ENCODE measurements around the gene KAT7.
A peak's percentile ranks its signal among the peaks of the same experiment; 100 is the strongest.

KAT7 gene

DNA sequence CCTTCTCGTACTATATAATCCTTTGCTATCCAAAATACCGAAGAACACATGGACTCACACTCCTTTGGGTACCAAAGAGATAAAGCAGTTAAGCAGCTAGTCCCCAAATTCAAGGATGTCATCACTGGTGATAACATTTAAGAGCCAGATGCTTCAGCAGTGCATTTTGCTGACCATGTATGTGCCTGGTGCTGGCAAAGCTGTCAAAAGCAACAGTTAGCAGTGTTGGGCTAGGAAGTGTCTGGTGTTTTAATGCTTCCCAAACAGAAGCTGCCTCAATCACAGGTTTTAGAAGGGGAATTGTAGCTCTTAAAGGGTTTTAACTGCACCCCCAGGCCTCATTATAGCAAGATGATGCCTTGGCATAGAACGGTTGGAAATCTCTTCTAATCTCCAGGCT lies 29.3 kb upstream of the KAT7 start:
- no peak for DNase-seq

DNA sequence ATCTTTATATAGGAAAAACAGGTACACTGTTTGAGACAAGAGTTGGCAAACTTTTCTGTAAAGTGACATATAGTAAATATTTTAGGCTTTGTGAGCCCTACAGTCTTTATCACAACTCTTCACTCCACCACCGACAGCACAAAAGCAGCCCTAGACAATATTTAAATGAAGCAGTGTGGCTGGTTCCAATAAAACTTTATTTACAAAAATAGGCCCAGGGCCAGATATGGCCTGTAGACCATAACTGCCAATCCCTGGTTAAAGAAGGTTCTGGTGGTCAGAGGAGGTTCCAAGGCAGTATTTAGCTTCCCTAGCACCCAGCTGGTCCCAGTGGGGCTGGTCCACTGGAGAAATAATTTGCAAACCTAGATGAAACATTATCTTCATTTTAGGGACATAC lies 28.2 kb upstream of the KAT7 start:
- DNase-seq, result no peak

DNA sequence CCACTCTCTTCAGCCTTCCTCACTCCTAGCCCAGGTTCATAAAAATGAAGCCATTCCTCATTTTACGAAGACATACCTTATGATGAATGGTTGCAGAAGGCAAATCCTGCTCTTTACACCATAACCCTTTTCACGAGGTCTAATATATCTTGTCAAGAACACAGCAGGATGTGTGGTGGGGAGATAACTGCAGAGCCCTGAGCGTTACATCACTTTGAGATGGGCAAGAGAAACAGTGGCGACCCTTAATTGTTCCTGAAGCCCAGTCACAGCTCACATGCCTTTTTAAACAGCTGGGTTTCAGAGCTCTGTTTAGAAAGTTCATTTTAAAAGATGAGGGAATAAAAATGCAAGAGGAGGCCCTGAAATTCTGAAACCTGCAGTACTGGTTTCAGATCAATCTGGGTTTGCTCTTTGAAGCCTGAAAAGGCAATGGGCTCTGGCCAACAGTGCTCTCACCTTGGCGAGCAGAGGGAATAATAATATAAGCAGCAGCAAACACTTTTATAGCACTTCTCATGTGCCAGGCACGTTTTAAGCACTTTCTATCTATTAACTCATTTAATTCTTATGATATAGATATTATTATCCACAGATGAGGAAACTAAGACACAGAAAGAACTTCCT lies 27.4 kb upstream of the KAT7 start:
- no peak for DNase-seq

DNA sequence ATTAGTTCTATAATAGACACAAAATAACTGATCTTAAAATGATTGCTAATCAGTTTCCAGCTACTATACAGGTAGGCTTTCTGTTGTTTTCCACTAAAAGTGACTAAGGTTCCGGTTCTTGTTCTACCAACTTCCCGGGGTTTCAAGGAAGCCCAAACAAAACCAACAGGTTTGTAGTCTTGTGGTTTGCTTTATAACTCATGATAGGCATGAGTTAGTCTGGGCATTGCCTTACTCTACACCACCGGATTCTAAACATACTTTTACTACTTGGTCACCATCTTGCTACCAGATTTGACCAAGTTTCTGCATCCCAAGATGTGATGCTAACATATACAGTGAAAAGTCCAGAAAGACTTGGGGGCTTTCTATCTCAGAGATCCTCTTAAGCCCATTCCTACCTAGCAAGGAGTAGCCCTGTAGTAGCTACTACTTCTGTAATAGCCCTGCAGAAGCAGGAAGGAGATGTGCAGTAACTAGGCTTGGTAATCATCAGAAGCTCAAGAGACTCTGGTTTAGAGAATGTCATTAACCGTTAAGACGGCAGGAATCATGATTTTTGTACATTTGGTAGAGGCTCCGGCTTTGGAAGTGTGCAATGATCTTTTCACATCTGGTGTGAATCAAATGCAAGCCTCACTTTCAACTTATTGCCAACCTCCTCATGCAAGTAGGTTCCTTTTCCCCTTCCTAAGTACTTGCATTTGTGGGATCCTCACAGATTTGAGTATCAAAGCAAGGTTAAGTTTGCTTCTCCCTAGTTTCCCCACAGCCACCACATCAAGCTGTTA lies 26.1 kb upstream of the KAT7 start:
- no peak for DNase-seq

DNA sequence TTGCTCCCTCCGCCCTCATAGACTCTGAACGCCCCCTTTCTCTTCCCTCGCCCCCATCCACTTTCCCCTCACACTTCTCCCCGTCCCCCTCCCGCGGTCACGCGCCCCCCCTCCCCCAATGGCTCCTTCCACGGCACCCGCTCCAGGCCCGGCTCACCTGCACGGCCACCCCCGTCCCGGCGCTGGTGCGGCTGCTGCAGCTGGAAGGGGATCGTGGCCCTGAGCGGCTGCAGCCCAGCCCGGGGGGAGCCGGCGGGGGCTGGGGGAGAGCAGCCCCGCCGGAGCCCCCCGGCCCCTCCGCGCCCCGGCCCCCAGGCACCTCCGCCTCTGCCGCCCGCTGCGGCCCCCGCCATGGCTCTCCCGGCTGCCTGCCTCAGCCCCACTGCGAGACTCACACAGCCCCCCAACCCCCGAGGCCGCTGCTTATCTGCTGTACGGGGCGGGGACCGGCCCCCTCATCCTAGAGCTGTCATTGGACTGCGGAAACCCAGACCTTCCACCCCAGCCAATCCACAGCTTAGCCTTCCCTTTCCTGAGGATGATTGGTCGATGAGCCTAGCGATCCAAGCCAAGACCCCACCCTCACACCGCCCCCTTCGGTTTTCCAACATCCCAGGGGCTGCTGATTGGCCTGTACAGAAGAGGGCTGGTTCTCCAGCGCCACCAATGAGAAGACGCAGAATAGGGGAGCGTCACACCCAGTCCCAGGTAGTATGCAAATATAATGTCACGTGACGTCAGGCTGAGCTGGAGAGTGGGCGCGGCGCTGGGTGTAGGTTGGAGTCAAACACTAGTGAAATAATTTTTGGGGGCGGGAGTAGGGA lies 24.5 kb upstream of the KAT7 start, which contains the start of gene FAM117A:
Gene FAM117A, minus strand, starts transcription at position 397 of the 824 bp plus-strand sequence. Its CDS starts 44 bp downstream, at position 353.
- peak; percentile 81 for DNase-seq

DNA sequence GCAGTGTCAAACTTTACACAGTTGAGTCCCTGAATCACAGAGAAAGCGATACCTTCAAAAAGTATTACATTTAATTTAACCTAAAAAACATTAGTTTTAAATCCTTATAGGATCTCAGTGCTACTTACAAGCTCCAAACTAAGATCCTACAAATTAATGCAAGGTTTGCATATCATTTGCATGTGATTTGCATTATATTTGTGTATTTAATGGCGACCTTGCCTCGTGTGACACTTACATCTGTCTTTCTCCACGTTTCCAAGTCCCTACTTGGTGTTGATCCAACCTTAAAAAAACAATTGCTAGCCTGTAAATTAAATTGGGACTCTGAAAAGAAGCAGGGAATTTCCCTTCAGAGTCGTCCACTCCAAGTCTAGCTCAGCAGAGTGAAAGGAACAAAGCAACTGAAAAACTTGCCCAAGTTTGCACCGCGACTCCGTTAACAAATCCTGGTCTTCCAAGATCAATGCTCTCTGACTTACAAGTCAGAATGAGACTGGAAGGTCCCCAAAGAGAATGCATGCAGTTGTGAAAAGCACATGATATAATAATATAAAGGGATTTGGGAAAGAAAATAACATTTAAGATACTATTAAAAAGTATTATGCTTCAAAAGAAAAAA lies 23.8 kb upstream of the KAT7 start:
- peak; percentile 5 for DNase-seq

DNA sequence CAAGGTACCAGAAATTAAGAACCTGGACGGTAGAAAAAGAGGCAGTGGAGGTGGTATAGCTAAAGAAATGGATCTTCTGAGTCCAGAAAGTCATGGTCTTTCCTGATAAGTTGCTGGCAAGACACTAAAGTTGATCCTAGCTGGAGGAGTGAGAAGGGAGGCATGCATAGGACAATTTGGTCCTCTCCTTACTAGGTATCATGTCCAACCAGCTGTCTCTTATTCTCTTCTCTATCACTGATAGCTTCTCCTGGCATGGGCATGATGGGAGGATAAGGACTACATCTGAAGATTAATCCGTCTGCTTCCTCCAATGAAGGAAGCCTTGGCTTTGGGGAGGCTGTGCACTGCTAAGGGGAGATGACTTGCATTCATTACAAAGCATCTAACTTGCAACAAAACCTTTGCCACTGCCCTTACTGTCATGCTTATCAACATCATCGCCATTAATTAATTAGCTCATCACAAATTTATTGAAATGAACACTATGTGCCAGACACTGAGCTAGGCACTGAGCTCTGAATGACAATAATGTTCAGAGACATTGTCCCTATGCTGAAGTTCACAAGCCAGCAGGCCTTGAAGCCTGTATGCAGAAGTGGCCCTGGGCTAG lies 21.5 kb upstream of the KAT7 start:
- no peak for DNase-seq

DNA sequence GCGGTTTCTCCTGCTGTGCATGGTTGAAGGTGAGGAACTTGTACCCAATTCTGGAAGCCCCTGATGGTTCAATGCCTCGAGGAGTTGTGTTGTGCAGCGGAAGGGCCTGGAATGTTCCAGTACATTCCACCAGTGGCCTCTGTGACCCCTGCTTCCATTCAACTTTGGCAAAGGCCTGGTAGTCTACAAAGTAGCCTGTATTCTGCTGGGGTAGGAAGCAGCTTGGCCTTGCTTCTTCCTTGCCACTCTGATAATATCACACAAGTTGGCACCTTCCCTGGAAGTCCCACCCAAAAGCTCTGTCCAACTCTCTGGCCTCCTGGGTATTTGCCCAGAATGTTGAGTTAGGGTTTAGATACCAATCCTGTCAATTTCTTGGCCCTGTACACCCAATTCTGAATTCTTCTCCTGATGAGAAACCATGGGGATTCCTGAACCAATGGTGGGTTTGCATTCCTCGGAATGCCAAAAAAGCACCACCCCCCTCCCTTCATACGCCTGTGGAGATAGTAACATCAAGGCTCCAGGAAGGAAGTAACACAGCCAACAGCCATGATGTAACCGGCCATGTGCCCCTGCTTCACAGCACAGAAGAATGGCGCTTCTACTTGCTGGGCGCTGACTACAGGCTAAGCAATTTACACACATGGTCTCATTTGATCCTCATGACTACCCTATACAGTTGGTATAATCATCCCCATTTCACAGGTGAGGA lies 12.8 kb upstream of the KAT7 start:
- DNase-seq, result no peak

DNA sequence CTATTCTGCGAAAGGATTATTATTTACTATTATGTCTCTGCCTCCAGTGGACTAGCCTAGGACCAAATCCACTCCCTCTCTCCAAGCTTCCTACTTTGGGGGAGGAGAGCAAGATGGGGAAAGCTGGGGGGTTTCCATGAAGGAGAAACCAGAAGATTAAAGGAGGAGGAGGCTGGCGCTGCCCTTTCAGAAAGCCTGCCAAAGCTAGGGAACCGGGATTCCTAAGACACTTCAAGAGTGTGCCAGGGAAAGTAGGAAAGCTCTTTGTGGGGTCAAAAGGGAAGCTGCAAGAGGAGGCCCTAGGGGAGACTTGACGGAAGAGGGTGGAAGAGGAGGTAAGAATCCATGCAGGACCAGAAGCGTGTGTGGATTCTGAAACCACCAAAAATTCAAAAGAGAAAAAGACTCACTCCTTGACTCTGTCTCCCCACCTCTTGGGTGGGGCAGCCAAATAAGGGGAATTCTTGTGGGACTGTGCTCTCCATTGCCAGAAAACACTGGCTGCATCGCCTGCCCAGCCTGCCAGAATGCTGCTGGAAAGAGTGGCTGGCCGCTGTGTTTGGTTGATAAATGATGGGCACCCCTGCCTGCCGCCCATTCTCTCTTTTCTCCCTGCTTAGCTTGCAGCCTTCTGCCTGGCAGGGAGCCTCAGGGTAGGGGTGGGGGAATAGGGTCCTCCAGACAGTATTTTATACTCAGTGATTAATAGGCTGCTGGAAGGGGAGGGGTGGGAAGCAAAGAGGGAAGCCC lies 11.8 kb upstream of the KAT7 start:
- no peak for DNase-seq

DNA sequence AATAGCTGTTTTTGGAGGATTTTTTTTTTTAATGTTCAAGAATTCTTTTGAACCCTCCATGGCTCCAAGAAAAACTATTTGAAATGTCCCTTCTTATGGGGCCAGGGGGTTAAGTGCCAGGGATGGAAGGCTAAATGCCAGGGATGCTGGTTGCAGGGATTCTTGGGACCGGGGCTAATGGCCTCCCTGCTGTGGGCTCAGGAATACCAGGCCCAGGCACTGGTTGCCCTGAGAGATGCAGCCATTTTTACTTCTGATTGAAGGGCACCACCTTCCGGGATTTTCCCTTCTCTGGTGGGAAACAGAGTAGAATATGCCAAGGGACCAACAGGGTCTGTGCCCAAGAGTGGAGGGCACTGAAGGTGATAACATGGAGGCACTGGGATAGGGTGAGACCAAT lies 10.9 kb upstream of the KAT7 start:
- DNase-seq, result no peak

DNA sequence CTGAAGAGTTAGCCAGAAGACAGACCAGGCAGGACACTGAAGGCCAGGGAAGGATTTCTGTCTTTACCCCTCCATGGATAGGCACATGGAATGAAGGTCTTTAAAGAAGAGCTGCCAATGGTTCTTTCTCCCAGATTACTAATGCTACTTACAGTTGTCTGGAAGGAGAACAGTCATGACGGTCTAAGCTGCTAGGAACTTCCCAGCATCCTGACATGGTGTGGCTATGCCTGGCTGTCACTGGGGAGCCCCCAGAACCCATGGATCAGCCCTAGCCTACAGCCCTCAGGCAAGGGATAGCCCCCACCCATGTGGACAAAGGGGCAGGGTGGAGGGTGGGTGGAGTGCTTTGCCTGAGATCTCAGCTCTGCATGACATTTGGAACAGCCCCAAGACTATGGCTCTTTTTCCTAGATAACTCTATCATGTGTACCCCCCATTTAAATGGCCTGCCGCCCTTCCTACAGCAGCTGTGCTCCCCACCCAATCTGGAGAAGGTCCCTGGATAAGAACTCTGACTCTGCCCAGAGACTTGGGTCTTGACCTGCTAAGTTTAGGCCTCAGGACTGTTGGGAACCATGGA lies 9.2 kb upstream of the KAT7 start:
- DNase-seq, result no peak

DNA sequence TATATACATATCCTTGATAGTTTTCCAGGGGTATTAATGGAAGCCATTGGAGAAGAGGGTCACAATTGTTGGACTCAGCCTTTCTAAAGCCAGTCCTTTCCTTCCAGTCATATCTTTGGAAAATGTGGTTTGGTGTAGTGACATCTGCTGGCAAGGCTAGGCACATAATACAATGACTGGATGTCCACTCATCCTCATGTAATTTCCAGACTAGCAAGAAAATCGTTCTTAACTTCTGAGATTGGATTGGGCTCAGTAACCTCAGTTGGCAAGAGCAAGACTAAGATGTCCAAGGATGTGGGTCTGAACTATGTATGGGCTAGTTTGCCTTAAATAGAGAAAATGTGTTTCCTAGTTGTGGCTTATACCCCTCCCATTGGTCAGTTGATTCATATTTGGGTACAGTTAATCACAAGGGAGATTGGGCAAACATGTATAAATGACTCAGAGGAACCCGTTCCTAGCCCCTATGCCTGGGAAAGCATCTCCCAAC lies 8.7 kb upstream of the KAT7 start:
- no peak for DNase-seq

DNA sequence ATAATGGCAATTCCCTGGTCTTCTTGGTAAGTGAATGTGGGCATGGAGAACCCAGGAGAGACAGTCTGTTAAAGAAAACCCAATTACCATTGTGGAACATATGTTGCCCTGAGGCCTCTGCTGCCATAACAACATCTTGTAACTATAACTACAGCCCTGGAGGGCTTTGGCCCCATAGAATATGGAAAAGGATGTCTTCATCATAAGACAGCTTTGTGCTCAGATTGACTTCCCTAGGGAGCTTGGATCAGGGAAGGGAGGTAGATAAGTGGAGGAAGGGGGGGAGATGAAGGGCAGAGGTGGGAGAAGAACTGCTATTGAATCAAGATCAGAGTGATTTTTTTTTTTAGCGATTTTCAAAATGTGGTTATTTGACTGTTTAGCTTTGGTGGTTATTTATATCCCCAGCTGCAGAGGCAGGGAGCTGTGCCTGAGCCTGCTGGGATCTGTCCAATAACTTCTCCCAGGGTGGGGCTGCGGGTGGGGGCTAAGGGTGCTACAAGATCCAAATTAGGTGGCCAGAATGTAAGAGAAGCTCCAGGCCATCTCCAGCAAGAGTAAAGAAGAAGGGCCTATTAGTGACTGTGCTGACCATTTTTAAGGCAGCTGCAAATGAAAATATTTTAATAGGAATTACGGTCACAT lies 5.3 kb upstream of the KAT7 start:
- no peak for DNase-seq

DNA sequence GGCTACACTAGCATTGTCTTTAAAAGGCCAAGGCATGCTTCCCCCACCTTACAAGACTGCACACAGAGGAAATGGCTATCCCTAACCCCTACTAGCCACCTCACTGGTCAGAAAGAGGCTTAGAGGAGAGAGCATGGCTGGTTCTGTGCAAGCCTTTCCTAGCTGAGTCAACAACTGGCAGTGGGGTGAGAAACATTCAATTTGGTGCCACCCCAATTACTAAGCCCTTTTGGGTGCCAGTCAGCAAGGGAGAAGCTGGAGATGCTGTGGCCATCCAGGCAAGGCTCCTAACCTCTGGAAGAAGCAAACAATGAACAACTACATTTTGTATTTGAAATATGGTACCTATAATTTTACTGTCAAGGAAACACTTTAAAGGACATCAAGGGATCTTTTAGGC lies 4.7 kb upstream of the KAT7 start:
- no peak for DNase-seq

DNA sequence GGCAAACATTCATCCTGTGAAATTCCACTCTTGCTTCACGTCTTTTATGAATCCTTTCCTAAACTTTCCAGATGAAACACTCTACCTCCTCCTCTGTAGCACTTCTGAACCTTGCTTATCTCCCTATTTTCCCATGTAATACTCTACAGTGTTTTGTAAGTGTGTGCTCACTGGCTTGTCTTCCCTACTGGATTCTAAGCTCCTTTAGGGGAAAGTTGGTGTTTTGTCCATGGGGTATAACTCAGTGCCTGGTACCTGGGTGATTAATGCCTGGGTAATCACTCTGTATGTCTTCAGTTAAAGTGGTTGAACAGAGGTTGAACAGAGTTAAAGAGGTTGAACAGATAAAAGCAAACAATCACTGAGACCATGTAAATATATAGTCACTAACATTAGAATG lies 3.8 kb upstream of the KAT7 start:
- no peak for DNase-seq

DNA sequence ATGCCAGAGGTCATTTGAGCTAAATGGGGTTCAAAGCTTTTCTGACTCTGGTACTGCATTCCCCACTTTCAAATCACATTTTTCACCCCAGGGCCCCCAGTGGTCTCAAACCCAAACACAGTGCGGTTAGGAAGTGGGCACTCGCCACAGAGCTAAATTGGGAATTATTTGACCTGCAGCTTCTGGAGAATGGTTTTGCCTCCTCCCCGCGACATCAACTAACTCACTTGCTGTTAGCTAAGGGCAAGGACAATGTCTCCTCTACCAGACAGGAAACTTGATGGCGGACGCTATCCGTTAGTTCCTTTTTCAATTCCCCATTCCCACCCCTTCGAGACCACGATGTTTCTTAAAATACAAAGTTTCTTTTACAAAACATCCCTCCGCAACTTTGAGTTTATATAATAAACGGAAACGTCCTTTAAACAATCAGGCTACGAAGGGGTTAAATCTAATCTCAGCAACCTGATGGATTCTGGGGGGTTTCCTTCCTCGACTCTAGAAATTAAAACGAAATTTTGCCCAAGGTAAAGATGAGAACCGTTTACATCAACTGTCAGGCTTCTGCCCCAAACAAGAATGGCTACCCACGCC lies 500 bp upstream of the KAT7 start:
- DNase-seq, result no peak

DNA sequence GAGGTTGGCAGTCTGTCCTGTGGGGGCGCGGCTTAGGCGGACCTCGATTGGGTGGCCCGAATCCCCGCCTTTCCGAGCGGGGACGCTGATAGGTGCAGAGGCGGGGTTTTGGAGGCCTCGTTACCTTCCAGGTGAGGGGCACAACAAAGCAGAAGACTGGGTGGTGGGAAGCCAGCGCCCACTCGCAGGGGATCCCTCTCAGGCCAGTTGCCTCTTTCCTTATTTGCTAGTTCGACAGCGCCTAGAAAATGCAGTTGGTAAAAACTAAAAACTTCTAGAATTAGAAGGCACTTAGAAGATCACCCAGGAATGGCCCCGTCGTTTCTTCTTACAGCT lies 730 bp downstream of the KAT7 start:
- no peak for DNase-seq

DNA sequence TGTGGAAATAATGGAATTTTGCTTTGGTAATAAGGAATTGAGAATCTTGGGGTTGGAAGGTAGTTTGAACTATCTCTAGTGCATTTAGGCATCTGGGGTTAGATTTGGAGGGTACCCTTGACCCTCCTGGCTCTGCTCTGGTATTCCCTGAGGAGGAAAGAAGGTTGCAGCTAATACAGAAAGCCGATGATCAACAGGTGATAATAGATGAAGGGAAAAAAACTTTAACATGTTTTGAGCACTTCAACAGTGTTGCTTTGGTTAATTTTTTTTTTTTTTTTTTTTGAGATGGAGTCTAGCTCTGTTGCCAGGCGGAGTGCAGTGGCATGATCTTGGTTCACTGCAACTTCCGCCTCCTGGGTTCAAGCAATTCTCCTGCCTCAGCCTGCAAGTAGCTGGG lies 4.8 kb downstream of the KAT7 start:
- DNase-seq, result no peak

DNA sequence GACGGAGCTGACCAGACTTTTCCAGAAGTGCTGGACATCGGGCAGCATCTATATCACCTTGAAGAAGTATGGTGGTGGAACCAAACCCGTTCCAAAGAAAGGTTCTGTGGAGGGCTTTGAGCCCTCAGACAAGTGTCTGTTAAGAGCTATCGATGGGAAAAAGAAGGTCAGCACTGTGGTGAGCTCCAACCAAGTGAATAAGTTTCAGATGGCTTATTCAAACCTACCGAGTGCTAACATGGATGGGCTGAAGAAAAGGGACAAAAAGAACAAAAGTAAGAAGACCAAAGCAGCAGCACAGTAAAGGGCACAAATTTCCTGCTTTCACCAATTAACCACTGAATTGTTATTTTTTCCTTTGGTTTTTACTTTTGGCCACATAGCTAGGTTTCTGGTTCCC lies 6.9 kb downstream of the KAT7 start:
- no peak for DNase-seq

DNA sequence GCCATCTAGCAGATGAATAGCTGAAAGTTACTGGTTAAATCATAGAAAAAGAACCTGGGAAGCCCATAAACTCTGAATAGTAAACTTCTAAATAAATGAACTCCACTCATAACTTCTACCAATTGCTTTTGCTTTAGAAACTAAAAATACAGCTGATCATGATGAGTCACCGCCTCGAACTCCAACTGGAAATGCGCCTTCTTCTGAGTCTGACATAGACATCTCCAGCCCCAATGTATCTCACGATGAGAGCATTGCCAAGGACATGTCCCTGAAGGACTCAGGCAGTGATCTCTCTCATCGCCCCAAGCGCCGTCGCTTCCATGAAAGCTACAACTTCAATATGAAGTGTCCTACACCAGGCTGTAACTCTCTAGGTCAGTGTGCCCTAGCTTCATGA lies 9.7 kb downstream of the KAT7 start:
- no peak for DNase-seq

All from right kidney (tissue), 1 donor.